BLaER1 treated with 17β-estradiol and CSF1 and Interleukin-3, amounts not matched to agents 10 nM and 100 nM (cell line): Measurements from ENCODE around the gene TMPRSS9.

Experiments used
- H3K27ac ChIP-seq, 11 experiments: shearing (Covaris generic); formaldehyde crosslinking; 2 replicates each; pipeline ENCODE4 v1.8.1; 2022
- H3K27me3 ChIP-seq, 11 experiments: shearing (Covaris generic); formaldehyde crosslinking; 2 replicates each; pipeline ENCODE4 v1.8.1; 2022
- H3K36me3 ChIP-seq, 11 experiments: shearing (Covaris generic); formaldehyde crosslinking; 2 replicates each; pipeline ENCODE4 v1.8.1; 2022
- H3K4me1 ChIP-seq, 10 experiments: shearing (Covaris generic); formaldehyde crosslinking; 2 replicates each; pipeline ENCODE4 v1.8.1; 2022
- H3K4me2 ChIP-seq, 11 experiments: shearing (Covaris generic); formaldehyde crosslinking; 2 replicates each; pipeline ENCODE4 v1.8.1; 2022
- H3K4me3 ChIP-seq, 10 experiments: shearing (Covaris generic); formaldehyde crosslinking; 2 replicates each; pipeline ENCODE4 v1.8.1; 2022
- H3K9ac ChIP-seq, 11 experiments: shearing (Covaris generic); formaldehyde crosslinking; 2 replicates each; pipeline ENCODE4 v1.8.1; 2022
- H3K9me3 ChIP-seq, 11 experiments: shearing (Covaris generic); formaldehyde crosslinking; replicated peaks in 1 of 11; 2 replicates each; pipeline ENCODE4 v1.8.1; 2022
- H4K20me1 ChIP-seq, 11 experiments: shearing (Covaris generic); formaldehyde crosslinking; 2 replicates each; pipeline ENCODE4 v1.8.1; 2022
- Cebpa-rat ChIP-seq, 11 experiments: shearing (Covaris generic); IDR thresholded peaks; 2 replicates each; pipeline ENCODE4 v1.8.1; 2022

The TMPRSS9 gene

GRCh38 chr19:2354670-2355069, 5.4 kb upstream of the TMPRSS9 start:
- no peak for TF ChIP-seq Cebpa-rat (IDR thresholded peaks at IDR 0.05)
- Histone ChIP-seq H3K27me3 (peaks cover 12 to 18% (median 15%) of the 10 kb centered on the region in 11 experiments), H3K9me3 (no peaks in the 10 kb centered on the region), H3K9ac (no peak overlapping the region), H3K36me3 (peaks cover 6 to 49% (median 40%) of the 10 kb centered on the region in 11 experiments; a peak in 20 of 22 replicates), H4K20me1 (peaks cover 0 to 50% (median 20%) of the 10 kb centered on the region in 11 experiments; a peak in 14 of 22 replicates), H3K4me3 (no peak overlapping the region), H3K4me2 (no peak overlapping the region), H3K27ac (no peak overlapping the region), H3K4me1 (peaks cover 0 to 18% (median 13%) of the 10 kb centered on the region in 10 experiments; a peak in 16 of 20 replicates)

GRCh38 chr19:2355168-2356035, 4.7 kb upstream of the TMPRSS9 start:
- Histone ChIP-seq H3K27ac (no peak overlapping the region), H3K9me3 (no peaks in the 10 kb centered on the region), H3K9ac (peak overlapping the region in 3 of 11 experiments; percentile 10 to 29 (median 28); a peak in 4 of 22 replicates), H3K36me3 (peaks cover 6 to 47% (median 33%) of the 10 kb centered on the region in 11 experiments; a peak in 20 of 22 replicates), H3K4me2 (peak overlapping the region in 9 of 11 experiments; percentile 6 to 56 (median 35); a peak in 16 of 22 replicates), H4K20me1 (peaks cover 0 to 51% (median 20%) of the 10 kb centered on the region in 11 experiments; a peak in 14 of 22 replicates), H3K4me3 (no peak overlapping the region), H3K27me3 (peaks cover 18 to 25% (median 23%) of the 10 kb centered on the region in 11 experiments), H3K4me1 (peaks cover 0 to 18% (median 13%) of the 10 kb centered on the region in 10 experiments; a peak in 16 of 20 replicates)
- TF ChIP-seq Cebpa-rat (IDR thresholded peaks at IDR 0.05), result no peak

DNA sequence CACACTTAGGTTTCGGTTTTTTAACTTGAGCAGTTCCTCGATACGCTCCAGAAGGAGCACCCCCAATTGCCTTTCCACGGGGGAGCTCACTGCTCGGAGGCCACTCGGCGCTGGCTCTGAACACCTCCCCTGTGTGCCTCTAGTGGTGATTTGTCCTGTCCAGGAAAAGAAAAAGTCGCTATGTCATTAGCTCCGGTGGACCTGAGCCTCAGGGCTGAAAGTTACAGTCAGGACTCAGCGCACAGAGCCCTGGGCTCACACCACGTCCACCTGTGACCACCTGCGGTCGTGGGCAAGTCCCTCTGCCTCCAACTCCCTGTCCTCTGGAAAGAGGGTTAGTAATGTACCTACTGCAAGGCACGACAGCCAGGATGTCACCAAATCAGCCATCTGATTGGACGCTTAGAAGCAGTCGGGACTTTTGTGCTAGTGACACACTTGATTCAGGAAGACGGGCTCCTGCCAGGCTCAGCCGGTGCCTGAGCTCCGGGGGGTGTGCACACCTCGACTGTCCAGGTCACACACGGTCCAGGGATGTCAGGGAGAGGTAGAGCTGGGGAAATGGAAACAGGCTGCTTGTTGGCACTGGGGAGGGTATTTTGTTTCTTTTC, 3.9 kb upstream of the TMPRSS9 start:
- Histone ChIP-seq H3K27me3 (peaks cover 22 to 31% (median 28%) of the 10 kb centered on the region in 11 experiments), H4K20me1 (peaks cover 0 to 51% (median 20%) of the 10 kb centered on the region in 11 experiments; a peak in 14 of 22 replicates), H3K4me3 (no peak overlapping the region), H3K36me3 (peaks cover 0 to 39% (median 26%) of the 10 kb centered on the region in 11 experiments; a peak in 20 of 22 replicates), H3K9me3 (no peaks in the 10 kb centered on the region), H3K27ac (no peak overlapping the region), H3K4me1 (peaks cover 0 to 18% (median 13%) of the 10 kb centered on the region in 10 experiments; a peak in 16 of 20 replicates), H3K4me2 (peak overlapping the region in 9 of 11 experiments; percentile 6 to 56 (median 35); a peak in 16 of 22 replicates), H3K9ac (peak overlapping the region in 3 of 11 experiments; percentile 10 to 29 (median 28); a peak in 5 of 22 replicates)
- TF ChIP-seq Cebpa-rat (IDR thresholded peaks at IDR 0.05), result no peak

DNA sequence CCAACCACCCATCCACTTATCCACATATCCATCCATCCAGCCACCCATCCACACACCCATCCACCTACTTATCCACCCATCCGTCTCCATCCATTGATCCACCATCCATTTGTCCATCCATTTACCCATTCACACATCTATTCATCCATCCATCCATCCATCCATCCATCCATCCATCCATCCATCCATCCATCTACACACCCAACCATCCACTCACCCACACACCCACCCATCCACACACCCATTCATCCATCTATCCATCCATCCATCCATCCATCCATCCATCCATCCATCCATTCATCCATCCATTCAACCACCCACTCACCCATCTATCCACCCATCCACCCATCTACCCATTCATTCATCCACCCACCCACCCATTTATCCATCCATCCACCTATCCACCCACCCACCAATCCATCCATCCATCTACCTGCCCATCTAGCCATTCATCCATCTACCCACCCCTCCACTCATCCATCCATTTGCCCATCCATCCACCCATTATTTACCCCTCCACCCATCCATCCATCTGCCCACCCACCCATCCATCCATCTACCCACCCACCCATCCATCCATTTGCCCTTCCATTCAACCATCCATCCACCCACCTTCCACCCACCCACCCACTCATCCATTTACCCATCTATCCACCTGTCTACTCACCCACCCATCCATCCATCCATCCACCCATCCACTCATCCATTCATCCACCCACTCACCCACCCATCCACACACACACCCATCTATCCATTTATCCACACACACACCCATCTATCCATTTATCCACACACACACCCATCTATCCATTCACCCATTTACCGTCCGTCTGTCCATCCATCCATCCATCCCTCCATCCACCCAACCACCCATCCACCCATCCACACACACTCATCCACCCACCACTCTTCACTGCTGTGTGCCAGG, 2.5 kb upstream of the TMPRSS9 start:
- Histone ChIP-seq H3K4me1 (peaks cover 0 to 28% (median 20%) of the 10 kb centered on the region in 10 experiments; a peak in 16 of 20 replicates), H3K9ac (no peak overlapping the region), H3K9me3 (no peaks in the 10 kb centered on the region), H4K20me1 (peaks cover 0 to 44% (median 20%) of the 10 kb centered on the region in 11 experiments; a peak in 14 of 22 replicates), H3K4me3 (no peak overlapping the region), H3K27me3 (peaks cover 32 to 43% (median 38%) of the 10 kb centered on the region in 11 experiments), H3K36me3 (peaks cover 0 to 28% (median 17%) of the 10 kb centered on the region in 11 experiments; a peak in 19 of 22 replicates), H3K27ac (no peak overlapping the region), H3K4me2 (no peak overlapping the region)
- no peak for TF ChIP-seq Cebpa-rat (IDR thresholded peaks at IDR 0.05)

DNA sequence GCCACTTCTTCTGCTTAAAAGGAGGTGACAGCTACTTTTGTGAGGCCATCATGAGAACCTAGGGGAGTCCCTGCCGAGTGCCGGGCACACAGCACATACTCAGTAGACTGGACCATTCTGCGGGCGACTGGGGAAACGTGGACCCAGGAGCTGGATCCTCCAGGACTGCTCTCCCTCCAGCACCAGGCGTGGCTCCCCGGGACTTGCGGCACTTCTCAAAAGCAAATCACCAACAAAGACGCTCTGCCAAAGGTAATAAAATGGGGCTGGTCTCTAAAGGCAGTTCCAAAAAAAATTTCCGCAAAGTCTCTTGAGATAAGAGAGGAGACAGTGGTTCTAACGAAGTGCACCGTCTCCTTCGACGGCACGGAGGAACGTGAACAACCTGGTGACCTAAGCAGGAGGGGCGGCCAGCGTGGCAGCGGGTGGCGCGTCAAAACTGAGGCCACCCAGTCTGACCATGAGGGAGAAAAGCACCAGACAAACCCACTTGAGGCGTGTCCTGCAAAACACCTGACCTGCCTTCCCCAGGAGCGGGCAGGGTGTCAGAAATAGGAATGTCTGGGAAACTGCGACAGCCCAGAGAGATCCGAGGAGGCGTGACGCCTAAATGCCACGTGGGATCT, 1.4 kb upstream of the TMPRSS9 start:
- H3K4me3 ChIP-seq, result no peak overlapping the region

DNA sequence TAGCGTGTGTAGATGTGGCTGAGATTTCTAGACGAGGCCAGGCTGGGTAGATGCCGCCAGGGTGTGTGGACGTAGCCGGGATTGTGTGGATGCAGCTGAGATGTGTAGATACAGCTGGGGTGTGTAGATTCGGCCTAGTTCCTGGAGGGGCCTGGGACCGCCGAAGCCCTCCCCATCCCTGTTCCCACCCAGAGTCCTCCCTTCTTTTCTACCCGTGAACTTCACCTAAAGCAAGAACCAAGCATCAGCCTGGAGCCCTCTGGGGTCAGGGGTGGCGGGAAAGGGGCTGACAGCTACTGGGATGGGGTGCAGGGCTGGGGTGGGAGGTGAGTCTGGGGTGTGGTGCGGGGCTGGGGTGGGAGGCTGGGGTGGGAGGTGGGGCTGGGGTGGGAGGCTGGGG, 768 bp downstream of the TMPRSS9 start:
- no peak for TF ChIP-seq Cebpa-rat (IDR thresholded peaks at IDR 0.05)

More for the DNA sequence above, 1.4 kb upstream of the TMPRSS9 start:
- Histone ChIP-seq H3K27ac (no peak overlapping the region), H3K27me3 (peaks cover 32 to 43% (median 38%) of the 10 kb centered on the region in 11 experiments), H4K20me1 (peaks cover 0 to 33% (median 18%) of the 10 kb centered on the region in 11 experiments; a peak in 13 of 22 replicates), H3K4me1 (peaks cover 0 to 28% (median 20%) of the 10 kb centered on the region in 10 experiments; a peak in 16 of 20 replicates), H3K9ac (no peak overlapping the region), H3K9me3 (no peaks in the 10 kb centered on the region), H3K36me3 (peaks cover 0 to 17% (median 6%) of the 10 kb centered on the region in 11 experiments; a peak in 16 of 22 replicates), H3K4me2 (no peak overlapping the region)
- TF ChIP-seq Cebpa-rat (IDR thresholded peaks at IDR 0.05), result no peak

DNA sequence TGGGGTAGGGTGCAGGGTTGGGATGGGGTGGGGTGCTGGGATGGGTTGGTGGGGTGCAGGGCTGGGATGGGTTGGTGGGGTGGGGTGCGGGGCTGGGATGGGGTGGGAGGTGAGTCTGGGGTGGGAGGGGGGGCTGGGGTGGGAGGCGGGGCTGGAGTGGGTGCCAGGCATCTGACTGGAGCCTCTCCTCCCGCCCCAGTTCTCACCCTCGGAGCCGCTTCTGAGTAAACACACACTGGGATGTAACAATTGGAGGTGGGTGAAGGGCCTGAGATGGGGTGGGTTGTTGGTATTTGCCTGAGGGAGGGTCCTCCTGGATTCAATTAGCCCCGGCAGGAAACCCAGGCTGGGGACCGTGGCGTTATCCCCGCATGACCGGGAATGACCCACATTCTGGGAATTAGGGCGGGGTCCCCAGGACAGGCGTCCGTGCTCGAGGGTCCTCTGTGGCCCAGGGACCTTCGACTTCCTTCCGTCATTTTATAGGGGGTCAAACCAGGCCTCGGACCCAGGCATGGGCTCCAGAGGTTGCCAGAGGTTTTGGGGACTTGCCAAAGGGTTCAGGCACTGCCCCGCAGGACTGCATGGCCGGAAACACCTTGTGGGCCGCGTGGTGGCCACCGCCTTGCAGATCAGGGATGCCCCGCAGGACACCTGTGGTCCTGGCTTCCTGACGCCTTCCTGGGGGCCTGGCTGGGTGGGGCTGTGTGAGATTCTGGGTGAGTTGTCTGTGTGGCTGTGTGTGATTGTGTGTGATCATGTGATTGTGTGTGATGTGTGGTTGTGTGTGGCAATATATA, 1.4 kb downstream of the TMPRSS9 start:
- H3K4me1 ChIP-seq, result peaks cover 0 to 31% (median 23%) of the 10 kb centered on the region in 10 experiments; a peak in 17 of 20 replicates
- no peaks in the 10 kb centered on the region for H3K36me3 ChIP-seq
- TF ChIP-seq Cebpa-rat (IDR thresholded peaks at IDR 0.05), result no peak
- H3K27me3 ChIP-seq, result peaks cover 32 to 43% (median 38%) of the 10 kb centered on the region in 11 experiments
- H4K20me1 ChIP-seq, result peaks cover 0 to 5% (median under 1%) of the 10 kb centered on the region in 11 experiments; a peak in 4 of 22 replicates
- peaks cover 0 to 7% (median 2%) of the 10 kb centered on the region in 11 experiments; a peak in 6 of 22 replicates for H3K9me3 ChIP-seq
- H3K4me3 ChIP-seq, result no peak overlapping the region
- H3K27ac ChIP-seq, result no peak overlapping the region
- peak overlapping the region in 8 of 11 experiments; percentile 26 to 48 (median 40); a peak in 12 of 22 replicates for H3K4me2 ChIP-seq
- no peak overlapping the region for H3K9ac ChIP-seq

More for the DNA sequence above, 768 bp downstream of the TMPRSS9 start:
- no peak overlapping the region for H3K4me3 ChIP-seq
- no peak overlapping the region for H3K9ac ChIP-seq
- H3K27ac ChIP-seq, result no peak overlapping the region
- H3K4me1 ChIP-seq, result peaks cover 0 to 37% (median 28%) of the 10 kb centered on the region in 10 experiments; a peak in 17 of 20 replicates
- no peak overlapping the region for H3K4me2 ChIP-seq
- H3K27me3 ChIP-seq, result peaks cover 32 to 43% (median 38%) of the 10 kb centered on the region in 11 experiments
- 0 out of 22 replicates have a peak, but pooled peaks cover 0 to 4% (median 0%) of the 10 kb centered on the region in 11 experiments for H3K36me3 ChIP-seq
- peaks cover 0 to 11% (median 6%) of the 10 kb centered on the region in 11 experiments; a peak in 9 of 22 replicates for H4K20me1 ChIP-seq
- H3K9me3 ChIP-seq, result 0 out of 22 replicates have a peak, but pooled peaks cover 0 to under 1% (median 0%) of the 10 kb centered on the region in 11 experiments
